Lower lobe of right lung (tissue), 2 donors: Measurements from ENCODE around the gene ATP5PF. TPM values are rescaled to one million over a fixed set of nuclear protein-coding genes. Genes with fewer than 3 reads are reported as not detected.
"Not testable (repeated sequence)": the region's sequence is repeated elsewhere in the genome, so short reads cannot be mapped to it uniquely, and the experiment has no call there.

ENCODE experiments used
- ATAC-seq, 2 donors: fragments of 200-7000 bp; cut with Tn5 transposase; one replicate each; pipeline ENCODE4 v1.9.1; 2020 to 2022; ENCODE audit warnings: mild to moderate bottlenecking in 2 of 2, moderate library complexity in 2 of 2
- DNase-seq: peaks from one replicate; pipeline ENCODE4 v3.0.0-alpha.2; 2020
- H3K27ac ChIP-seq: fragments of 200-600 bp; one replicate; pipeline ENCODE4 v1.8.0; 2022
- H3K27me3 ChIP-seq: fragments of 200-600 bp; one replicate; pipeline ENCODE4 v1.8.0; 2022; ENCODE audit warnings: low read depth
- H3K36me3 ChIP-seq: fragments of 200-600 bp; one replicate; pipeline ENCODE4 v1.8.0; 2022; ENCODE audit warnings: mild to moderate bottlenecking
- H3K4me1 ChIP-seq: fragments of 200-600 bp; one replicate; pipeline ENCODE4 v1.8.0; 2022
- H3K4me3 ChIP-seq: fragments of 200-600 bp; one replicate; pipeline ENCODE4 v1.8.0; 2022; ENCODE audit warnings: mild to moderate bottlenecking
- H3K9me3 ChIP-seq: fragments of 200-600 bp; one replicate; pipeline ENCODE4 v1.8.0; 2022
- intact Hi-C: fragments of 100-400 bp; cut with DNase I; formaldehyde crosslinking; loops from one replicate; pipeline ENCODE4 v1.11.0; 2022
- total RNA-seq: library from RNA; stranded (reverse); fragmentation: NEBNext Ultra II Directional; extraction: Animal tissue kit (Norgen Biotek cat#: 25700); gene quantifications from one replicate; pipeline ENCODE4 v1.2.1, GENCODE V29; 2021
- TF ChIP-seq, protein P1 (sequence below): fragments of 200-600 bp; IDR thresholded peaks from one replicate; pipeline ENCODE4 v1.8.0; 2022; ENCODE audit warnings: antibody characterized with exemption, mild to moderate bottlenecking
- donor health status: DM: no; HTN: yes; CAD: no; lungs with severe emphysema.

ATP5PF gene
- total RNA-seq, 1 donor from 2014 or later = 75.8 TPM

- intact Hi-C loops = no loop called here
- Histone ChIP-seq H3K36me3 (peaks cover 71% of the 10 kb centered on the region), H3K4me1 (no peaks in the 10 kb centered on the region), H3K27me3 (no peaks in the 10 kb centered on the region), H3K9me3 (no peaks in the 10 kb centered on the region), H3K27ac (no peak overlapping the region), H3K4me3 (no peak overlapping the region)
- no peak for ATAC-seq
- no peak for DNase-seq
- TF ChIP-seq, protein P1, sequence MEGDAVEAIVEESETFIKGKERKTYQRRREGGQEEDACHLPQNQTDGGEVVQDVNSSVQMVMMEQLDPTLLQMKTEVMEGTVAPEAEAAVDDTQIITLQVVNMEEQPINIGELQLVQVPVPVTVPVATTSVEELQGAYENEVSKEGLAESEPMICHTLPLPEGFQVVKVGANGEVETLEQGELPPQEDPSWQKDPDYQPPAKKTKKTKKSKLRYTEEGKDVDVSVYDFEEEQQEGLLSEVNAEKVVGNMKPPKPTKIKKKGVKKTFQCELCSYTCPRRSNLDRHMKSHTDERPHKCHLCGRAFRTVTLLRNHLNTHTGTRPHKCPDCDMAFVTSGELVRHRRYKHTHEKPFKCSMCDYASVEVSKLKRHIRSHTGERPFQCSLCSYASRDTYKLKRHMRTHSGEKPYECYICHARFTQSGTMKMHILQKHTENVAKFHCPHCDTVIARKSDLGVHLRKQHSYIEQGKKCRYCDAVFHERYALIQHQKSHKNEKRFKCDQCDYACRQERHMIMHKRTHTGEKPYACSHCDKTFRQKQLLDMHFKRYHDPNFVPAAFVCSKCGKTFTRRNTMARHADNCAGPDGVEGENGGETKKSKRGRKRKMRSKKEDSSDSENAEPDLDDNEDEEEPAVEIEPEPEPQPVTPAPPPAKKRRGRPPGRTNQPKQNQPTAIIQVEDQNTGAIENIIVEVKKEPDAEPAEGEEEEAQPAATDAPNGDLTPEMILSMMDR = no peak
Observed at GRCh38 chr21:25722631-25723030, 12.1 kb downstream of the ATP5PF start.

DNA sequence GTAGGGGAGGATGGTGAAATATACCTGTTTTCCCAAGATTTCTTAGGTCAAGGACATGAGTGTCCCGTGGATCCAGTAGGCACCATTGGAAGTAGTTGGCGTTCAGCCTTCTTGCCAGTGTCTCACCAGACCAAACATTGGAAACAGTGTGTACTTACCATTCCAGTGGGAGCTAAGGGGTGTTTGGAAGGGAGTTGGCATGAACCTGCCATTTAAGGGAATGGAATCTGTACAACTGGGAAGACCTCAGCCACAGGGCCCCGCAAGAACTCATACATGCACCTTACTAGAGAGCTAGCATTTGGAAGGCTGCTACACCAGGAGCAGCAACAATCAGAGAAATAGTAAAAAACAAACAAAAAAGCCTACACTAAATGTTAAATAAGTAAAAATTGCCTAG lies 12.7 kb downstream of the ATP5PF start:
- intact Hi-C loops = no loop called here
- Histone ChIP-seq H3K36me3 (peaks cover 66% of the 10 kb centered on the region), H3K4me1 (no peaks in the 10 kb centered on the region), H3K27me3 (no peaks in the 10 kb centered on the region), H3K4me3 (no peak overlapping the region), H3K9me3 (no peaks in the 10 kb centered on the region), H3K27ac (no peak overlapping the region)
- no peak for DNase-seq
- TF ChIP-seq, protein P1 = no peak
- no peak for ATAC-seq

GRCh38 chr21:25717491-25718147 lies 17.1 kb downstream of the ATP5PF start:
- ATAC-seq (no peak), DNase-seq (no peak)
- H3K27me3 ChIP-seq = no peaks in the 10 kb centered on the region
- peaks cover 38% of the 10 kb centered on the region for H3K36me3 ChIP-seq
- intact Hi-C loops = no loop called here
- TF ChIP-seq, protein P1 = no peak
- no peaks in the 10 kb centered on the region for H3K9me3 ChIP-seq
- no peak overlapping the region for H3K27ac ChIP-seq
- no peaks in the 10 kb centered on the region for H3K4me1 ChIP-seq
- no peak overlapping the region for H3K4me3 ChIP-seq

DNA sequence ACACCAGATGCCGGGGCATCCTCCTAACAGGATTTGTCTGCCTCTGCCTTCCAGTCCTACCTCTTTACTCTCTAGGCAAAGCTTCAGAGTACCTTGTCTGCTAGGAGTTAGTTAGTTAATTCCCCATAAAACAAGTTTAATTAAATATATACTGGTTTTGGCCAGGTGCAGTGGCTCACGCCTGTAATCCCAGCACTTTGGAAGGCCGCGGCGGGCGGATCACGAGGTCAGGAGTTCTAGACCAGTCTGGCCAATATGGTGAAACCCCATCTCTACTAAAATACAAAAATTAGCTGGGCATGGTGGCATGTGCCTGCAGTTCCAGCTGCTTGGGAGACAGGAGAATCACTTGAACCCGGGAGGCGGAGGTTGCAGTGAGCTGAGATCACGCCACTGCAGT lies 20.6 kb downstream of the ATP5PF start:
- ATAC-seq, DNase-seq, H3K27me3 ChIP-seq, H3K4me3 ChIP-seq, H3K27ac ChIP-seq, intact Hi-C loops, H3K9me3 ChIP-seq, H3K4me1 ChIP-seq: not testable (repeated sequence)
- H3K36me3 ChIP-seq = peaks cover 22% of the 10 kb centered on the region

- DNase-seq (no peak), ATAC-seq (no peak)
- Histone ChIP-seq H3K4me3 (no peak overlapping the region), H3K27ac (no peak overlapping the region), H3K9me3 (no peaks in the 10 kb centered on the region), H3K27me3 (no peaks in the 10 kb centered on the region), H3K4me1 (no peaks in the 10 kb centered on the region), H3K36me3 (peaks cover 11% of the 10 kb centered on the region)
- intact Hi-C loops = no loop called here
- TF ChIP-seq, protein P1 = no peak
Observed at GRCh38 chr21:25710550-25710949, 24.2 kb downstream of the ATP5PF start.

DNA sequence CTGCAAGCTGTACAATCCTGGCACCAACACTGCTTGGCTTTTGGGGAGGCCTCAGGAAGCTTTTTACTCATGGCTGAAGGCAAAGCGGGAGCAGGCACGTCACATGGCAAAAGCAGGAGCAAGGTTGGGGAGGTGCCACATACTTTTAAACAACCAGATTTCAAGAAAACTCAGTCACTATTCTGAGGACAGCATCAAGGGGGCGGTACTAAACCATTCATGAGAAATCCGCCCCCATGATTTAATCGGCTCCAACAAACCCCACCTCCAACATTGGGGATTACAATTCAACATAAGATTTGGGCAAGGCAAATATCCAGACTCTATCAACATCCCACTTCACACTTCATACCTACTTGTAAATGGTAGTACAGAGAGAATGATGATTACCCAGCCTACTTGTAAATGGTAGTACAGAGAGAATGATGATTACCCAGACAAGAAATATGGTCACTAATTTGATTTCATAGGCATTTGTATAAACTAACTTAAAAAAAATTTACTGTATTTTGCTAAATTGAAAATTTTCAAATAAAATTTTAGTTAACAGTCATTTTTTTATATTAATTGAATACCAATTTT lies 24.9 kb downstream of the ATP5PF start:
- DNase-seq (no peak), ATAC-seq (no peak)
- Histone ChIP-seq H3K27me3 (no peaks in the 10 kb centered on the region), H3K27ac (no peak overlapping the region), H3K4me1 (no peaks in the 10 kb centered on the region), H3K4me3 (no peak overlapping the region), H3K36me3 (peaks cover 11% of the 10 kb centered on the region), H3K9me3 (no peaks in the 10 kb centered on the region)
- TF ChIP-seq, protein P1 = no peak
- intact Hi-C loops = loop anchor here (10.0 kb wide), 1 partner anchor 95 kb away; no protein-coding TSS in a partner anchor
